Lower leg skin (tissue), 3 donors: Measurements from ENCODE around the gene FABP2.

Experiments used
- POLR2A ChIP-seq, 2 donors: fragments of 450-650 bp; IDR thresholded peaks; one replicate each; pipeline ENCODE4 v1.6.1; 2016 to 2017; ENCODE audit warnings: antibody characterized with exemption in 2 of 2, mild to moderate bottlenecking in 1 of 2, moderate library complexity in 1 of 2
- TF ChIP-seq, protein P1 (sequence below), 3 donors: fragments of 450-650 bp; IDR thresholded peaks; one replicate each; pipeline ENCODE4 v1.5.1; 2016; ENCODE audit warnings: antibody characterized with exemption in 3 of 3, mild to moderate bottlenecking in 3 of 3, moderate library complexity in 2 of 3

DNA sequence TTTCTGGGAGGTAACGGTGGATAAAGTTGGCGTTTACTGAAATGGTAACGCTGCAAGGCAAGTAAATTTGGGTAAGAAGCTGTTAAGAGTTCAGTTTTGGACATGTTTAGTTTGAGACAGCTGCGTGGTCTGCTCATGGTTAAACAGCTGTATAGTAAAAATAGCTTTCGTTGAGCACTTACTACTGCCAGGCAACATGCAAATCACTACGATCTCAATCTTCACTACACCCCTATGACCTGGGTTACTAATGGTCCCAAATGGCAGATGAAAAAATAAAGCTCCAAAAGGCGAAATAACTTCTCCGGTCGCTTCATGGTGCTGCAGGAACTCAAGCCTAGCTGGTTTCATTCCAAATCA lies 22.2 kb downstream of the FABP2 start:
- TF ChIP-seq, protein P1, sequence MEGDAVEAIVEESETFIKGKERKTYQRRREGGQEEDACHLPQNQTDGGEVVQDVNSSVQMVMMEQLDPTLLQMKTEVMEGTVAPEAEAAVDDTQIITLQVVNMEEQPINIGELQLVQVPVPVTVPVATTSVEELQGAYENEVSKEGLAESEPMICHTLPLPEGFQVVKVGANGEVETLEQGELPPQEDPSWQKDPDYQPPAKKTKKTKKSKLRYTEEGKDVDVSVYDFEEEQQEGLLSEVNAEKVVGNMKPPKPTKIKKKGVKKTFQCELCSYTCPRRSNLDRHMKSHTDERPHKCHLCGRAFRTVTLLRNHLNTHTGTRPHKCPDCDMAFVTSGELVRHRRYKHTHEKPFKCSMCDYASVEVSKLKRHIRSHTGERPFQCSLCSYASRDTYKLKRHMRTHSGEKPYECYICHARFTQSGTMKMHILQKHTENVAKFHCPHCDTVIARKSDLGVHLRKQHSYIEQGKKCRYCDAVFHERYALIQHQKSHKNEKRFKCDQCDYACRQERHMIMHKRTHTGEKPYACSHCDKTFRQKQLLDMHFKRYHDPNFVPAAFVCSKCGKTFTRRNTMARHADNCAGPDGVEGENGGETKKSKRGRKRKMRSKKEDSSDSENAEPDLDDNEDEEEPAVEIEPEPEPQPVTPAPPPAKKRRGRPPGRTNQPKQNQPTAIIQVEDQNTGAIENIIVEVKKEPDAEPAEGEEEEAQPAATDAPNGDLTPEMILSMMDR (IDR thresholded peaks at IDR 0.05): no peak
- no peak for TF ChIP-seq POLR2A (IDR thresholded peaks at IDR 0.05)
